RPMI8226 (cell line): ENCODE results near the gene MYLK3.
A peak's percentile ranks its signal among the peaks of the same experiment; 100 is the strongest.

Experiments used
- DNase-seq: peaks from one replicate; pipeline ENCODE4 v3.0.0-alpha.2; 2015

Gene MYLK3

DNA sequence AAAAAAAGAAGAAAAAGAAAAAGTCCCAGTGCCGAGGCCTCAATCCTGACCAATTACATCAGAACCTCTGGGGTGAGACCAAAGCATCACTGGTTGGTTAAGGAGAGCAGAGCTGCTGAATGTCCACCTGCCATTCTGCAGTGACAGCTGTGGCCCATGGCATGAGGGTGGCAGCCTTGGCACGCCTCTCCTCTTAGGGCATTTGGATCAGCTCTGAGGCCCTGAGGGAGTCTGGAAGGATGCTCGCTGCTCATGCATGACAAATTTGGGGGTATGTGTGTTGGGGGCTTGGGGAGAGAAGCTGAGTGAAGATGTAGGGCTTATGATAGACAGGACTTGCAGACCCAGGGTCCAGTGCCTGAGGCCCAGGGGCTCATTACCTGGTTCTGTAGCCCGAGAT is 26.3 kb downstream of the MYLK3 start:
- no peak for DNase-seq

DNA sequence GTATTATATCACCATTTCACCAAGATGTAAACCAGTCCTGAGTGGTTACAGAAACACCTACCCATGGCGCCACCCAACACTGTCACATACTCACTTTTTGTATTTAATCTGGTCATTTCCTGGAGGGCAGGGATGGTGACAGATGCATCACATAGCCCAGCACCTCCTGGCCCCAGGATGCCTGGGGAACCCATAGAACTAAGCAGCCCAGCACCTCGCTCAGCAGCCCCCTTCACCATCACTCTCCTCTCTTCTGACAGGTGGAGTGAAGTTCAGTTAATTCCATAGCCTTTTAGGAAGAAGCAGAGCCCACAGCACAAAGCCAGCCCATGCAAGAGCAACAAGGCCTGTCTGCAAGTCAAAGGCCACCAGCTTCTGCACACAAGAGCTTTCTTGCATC is 27.5 kb downstream of the MYLK3 start:
- DNase-seq, result no peak

DNA sequence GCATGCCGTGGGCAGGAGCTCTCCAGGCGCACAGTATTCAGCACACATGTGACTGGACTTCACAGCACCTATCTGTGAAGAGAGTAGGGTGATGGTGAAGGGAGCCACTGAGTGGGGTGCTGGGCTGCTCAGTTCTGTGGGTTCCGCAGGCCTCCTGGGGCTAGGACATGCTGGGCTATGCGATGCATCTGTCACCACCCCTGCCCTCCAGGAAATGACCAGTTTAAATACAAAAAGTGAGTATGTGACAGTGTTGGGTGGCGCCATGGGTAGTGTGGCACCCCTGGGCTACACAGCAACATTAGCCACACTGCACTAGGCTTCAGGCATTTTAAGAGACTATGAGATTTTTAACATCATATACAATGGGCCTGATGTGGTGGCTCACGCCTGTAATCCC is 28.6 kb downstream of the MYLK3 start:
- DNase-seq, result no peak

DNA sequence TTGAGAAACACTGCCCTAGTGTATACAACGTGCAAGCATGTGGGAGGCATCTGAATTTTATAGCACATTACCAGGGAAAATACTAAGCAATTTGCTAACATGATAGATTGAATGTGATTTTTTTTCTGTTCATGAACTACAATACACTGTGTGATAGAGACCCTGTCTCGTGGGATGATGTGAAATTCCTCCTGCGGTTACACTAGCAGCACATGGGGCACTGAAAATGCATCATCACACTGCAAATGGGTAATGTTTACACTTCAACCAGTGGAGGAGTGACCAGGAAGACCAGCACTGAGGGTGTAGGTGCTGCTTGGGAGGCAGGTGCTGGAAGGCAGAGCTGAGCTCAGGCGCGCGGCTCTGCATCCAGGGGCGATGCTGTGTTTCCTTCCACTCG is 29.9 kb downstream of the MYLK3 start:
- DNase-seq, result no peak

DNA sequence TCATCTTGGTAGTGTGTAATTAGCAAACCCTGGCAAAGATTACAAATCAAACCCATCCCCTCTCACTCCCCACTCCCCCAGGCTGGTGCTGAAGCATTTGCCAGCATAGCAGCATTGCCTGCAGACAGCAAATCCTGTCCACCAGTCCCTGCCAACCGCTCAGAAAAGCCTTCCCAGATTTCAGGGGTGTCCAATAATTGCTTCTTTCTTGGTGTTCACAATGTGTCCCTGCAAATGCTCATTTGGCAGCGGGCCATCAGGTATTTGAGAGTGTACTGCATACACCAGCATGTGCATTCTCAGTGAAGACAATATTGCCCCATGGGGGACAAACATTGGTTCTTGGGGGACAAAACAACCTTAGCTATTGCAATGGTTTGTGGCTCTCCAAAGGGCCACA is 30.5 kb downstream of the MYLK3 start:
- no peak for DNase-seq

DNA sequence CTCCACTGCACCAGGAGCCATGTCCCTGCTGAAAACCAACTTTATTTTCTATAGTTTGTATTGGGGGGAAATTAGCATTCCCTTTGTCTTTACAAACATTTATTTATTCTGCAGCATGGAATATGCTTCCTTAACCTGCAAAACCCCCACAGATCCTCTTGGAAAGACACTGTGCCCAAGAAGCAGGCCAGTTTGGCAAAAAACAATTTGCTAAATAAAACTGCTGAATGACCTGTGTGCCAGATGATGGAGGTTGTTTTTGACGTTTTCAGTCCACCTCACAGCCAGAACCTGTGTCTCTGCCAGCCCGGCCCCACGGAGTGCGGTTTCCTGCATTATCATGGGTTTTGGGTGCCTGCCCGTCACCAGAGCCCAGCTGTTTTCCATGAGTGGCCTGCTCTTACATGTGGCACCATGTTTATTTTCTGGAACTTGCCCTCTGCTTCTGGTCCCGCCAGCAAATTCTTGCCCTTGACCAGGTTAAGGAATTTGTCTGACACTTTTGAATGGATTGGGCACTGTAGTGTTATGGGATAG is 32.3 kb downstream of the MYLK3 start:
- DNase-seq, result peak; percentile 88

DNA sequence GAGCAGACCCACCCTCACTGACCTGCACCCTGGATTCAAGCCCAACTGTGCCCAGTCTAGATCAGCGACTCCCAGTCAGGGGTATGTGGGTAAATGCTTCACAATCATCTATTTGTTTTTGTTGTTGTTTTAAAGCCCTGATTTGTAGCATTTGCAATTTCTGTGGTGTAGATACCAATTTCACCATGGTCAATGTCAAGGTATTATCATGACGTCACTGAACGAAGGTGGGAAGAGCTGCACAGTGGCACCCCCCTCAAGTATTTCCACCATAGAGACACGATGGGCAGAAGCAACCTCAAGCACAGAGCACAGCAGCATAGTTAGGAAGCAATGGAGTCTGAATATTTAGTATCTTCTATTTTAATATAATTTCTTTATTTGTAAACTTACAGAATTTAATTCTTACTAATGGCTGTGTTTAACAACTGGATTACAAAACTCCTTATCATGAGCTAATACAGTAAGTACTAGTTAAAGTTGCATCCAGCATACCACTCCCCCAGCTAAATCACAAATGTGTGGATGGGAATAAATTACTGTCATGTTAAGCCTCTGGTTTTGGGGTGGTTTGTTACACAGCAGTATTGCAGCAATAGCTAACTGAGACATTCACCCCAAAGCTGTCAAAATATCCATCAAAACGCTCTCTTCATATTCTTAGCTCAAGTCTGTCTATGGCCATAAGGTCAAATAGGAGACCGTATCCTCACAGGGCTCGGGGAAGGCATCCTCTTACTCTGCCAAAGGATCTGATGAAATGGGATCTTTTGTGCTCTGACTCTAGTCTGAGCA is 33.1 kb downstream of the MYLK3 start:
- DNase-seq, result no peak

DNA sequence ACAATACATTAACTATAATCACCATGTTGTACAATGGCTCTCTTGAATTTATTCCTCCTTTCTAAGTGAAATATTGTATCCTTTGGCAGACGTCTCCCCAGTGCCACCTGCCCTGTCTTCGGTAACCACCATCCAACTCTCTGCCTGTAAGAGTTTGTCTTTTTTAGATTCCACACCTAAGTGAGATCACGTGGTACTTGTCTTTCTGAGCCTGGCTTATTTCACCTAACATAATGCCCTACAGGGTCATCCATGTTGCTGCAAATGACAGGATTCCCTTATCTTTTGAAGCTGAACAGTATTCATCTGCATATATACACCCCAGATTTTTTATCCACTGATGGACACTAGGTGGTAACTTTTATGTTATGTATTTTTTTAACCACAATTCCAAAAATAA is 34.5 kb downstream of the MYLK3 start:
- DNase-seq, result no peak

DNA sequence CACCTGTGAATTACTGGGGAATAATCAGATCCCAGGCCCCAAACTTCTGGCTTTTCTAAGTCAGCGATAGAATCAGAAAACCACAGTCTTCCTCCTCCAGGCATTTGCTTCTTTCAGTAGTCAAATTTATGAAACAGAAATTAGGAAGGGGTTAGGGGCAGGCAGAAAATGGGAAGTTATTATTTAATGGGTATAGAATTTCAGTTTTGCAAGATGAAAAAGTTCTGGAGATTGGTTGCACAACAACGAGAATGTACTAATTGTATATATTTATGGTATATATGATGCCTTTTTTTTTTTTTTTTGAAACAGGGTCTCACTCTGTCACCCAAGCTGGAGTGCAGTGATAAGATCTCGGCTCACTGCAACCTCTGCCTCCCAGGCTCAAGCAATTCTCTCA is 35.2 kb downstream of the MYLK3 start:
- DNase-seq, result no peak

DNA sequence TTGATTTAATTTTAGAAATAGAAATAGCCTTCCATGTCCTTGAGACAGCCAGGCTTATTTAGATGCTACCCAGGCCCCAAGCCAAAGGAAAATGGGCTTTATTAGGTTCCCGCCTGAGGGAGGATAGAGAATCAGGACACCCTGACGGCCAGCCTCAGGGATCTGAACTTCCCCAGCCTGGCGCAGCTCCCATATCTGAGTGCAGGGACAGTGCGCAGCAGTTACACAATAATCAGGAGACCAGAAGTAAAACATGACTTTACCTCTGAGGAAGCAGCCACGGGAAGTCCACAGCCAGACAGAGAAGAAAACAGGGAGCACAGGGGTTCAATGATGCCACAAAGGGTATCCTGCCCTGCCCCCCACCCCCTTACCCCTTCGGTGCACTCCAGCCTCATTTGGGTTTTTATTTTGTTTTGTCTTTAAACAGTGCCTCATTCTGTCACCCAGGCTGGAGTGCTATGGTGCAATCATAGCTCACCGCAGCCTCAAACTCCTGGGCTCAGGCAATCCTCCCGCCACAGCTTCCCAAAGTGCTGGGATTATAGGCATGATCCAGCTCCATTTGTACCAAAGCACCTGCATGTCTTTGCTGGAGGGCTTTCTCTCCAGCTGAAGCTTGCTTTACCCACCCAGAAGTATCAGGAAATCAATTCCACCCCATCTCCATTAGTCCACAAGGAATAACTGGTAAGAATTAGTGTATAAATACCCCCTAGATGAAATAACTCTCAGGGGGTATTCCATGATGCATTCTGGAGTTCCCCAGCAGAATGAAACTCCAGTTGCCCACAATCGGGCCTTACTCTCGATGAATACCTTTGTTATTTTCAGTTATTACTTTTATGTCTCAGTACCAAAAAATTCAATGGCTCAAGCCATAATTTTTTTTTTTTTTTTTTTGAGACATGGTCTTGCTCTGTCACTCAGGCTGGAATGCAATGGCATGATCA is 36.8 kb downstream of the MYLK3 start:
- DNase-seq, result no peak

DNA sequence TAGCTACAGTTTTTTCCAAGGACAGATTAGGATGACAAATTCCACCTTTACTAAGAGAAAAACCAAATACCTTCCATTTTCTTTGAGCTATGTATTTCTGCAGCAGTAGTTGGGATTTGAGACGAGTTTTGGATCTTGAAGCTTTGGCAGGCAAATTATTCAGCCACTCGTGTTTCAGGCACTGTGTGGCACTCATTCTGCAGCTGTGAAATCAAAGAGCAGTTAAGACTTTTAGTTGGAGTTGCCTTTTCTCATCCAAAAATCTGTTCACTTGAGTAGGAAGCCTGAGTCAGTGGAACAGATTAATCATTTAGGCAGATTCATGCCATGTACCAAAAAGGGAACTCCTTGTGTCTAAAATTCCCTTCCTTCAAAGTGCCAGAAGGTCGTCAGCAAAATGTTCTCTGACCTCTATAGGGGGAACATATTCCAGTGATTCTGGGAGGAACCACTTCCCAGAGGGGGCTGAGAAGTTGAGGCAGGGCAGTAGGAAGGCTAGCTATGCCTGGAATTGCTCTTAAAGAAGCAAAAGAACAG is 38.6 kb downstream of the MYLK3 start:
- no peak for DNase-seq

DNA sequence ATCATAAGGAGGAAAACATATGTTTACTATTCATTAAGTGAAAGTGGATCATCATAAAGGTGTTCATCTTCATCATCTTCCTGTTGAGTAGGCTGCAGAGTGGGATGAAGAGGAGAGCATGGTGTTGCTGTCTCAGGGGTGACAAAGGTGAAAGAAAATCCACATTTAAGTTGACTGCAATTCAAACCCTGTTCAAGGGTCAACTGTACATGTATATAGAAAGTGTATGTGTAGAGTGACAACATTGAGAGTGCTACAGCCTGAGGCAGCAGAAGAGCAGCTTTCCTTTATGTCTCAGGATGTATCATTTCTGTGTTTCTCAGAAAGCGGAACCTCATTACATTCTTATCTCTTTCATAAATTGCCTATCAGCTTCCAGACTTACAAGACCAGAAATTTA is 41.5 kb downstream of the MYLK3 start:
- DNase-seq, result no peak

DNA sequence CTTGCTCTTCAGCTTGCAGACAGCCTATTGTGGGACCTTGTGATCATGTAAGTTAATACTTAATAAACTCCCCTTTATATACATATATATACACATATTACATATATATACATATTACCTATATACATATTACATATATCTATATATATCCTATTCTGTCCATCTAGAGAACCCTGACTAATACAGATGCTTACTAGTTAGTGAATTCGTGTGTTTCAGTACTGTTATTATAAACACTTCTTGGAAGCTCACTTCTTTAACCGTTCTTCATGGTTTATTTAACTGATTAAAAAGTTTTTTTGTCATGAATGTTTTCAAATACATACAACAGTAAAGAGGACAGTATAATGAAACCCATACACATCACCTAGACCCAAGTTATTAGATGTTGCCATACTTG is 46.1 kb downstream of the MYLK3 start:
- no peak for DNase-seq

DNA sequence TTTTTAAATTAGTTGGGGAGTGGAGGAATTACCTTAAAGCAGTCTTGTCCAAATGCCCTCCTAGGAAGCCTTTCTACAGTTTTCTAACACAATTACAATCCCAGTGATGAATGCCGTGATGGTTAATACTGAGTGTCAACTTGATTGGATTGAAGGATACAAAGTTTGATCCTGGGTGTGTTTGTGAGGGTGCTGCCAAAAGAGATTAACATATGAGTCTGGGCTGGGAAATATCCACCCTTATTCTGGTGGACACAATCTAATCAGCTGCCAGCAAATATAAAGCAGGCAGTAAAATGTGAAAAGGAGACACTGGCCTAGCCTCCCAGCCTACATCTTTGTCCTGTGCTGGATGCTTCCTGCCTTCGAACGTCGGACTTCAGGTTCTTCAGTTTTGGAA is 46.5 kb downstream of the MYLK3 start:
- no peak for DNase-seq

DNA sequence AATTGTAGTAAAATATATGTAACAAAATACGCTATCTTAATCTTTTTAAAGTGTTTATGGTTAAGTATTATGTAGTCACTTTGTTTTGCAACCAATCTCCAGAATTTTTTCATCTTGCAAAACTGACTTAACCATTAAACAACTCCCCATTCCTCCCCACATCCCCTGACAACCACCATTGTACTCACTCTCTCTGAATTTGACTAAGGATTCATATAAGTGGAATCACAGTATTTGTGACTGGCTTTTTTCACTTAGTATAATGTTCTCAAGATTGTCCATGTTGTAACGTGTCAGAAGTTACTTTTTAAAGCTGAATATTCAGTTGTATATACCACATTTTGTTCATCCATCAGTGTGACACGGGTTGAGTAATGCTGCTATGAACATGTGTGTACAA is 48.1 kb downstream of the MYLK3 start:
- no peak for DNase-seq

DNA sequence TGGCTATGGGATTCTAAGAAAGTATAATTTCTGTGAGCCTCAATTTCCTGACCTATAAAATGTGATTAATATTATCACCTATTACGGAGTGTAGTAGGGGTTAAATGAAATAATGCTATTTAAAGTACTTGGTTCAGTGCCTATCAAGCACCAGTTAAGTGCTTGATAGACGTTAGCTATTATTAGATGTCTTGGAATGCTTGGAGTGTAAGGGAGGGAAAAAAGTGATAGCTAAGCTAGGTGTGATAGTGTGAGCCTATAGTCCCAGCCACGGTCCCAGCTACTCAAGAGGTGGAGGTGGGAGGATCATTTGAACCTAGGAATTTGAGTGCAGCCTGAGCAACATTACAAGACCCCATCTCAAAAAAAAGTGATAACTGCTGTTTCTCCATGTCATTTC is 51.2 kb downstream of the MYLK3 start:
- no peak for DNase-seq

DNA sequence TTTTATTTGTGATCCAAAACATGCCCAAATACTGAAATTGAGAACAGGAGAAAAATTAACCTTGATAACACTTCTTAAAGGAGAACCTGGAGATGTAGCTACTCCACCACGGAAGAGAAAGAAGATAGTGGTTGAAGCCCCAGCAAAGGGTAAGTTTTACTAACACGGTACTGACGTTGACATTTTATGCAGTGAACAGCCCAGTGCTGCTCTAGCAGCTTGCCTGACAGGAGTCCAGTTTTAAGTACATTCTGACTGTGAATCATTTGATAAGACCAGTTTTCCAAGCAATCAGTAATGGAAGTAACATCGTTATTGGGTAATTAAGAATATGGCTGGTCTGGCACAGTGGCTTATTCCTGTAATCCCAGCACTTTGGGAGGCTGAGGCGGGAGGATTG is 52.2 kb downstream of the MYLK3 start:
- DNase-seq, result no peak

DNA sequence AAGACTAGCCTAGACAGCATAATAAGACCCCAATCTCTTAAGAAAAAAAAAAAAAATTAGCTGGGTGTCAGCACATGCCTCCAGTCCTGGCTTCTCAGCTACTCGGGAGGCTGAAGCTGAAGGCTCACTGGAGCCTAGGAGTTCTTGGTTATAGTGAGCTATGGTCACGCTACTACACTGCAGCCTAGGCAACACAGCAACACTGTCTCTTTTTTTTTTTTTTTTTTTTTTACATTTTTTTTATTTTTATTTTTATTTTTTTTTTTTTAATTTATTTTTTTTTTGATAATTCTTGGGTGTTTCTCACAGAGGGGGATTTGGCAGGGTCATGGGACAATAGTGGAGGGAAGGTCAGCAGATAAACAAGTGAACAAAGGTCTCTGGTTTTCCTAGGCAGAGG is 54.5 kb downstream of the MYLK3 start:
- no peak for DNase-seq

DNA sequence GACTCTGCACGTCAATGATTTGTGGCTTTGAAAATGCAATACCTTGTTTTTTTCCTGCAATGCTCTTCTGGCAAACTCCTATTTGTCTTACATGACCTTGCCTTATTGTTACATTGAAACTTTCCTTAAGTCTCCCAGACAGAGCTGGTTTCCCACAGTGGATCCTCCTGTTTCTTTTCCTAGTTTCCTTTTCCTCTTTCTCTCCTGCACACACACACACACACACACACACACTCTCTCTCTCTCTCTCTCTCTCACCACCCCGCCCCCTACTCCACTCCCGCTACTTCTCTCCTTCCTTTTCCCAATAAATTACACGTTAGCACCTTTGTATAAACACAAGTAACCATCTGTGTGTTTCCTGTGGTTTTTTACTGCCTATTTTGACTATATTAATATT is 56.4 kb downstream of the MYLK3 start:
- DNase-seq, result no peak

DNA sequence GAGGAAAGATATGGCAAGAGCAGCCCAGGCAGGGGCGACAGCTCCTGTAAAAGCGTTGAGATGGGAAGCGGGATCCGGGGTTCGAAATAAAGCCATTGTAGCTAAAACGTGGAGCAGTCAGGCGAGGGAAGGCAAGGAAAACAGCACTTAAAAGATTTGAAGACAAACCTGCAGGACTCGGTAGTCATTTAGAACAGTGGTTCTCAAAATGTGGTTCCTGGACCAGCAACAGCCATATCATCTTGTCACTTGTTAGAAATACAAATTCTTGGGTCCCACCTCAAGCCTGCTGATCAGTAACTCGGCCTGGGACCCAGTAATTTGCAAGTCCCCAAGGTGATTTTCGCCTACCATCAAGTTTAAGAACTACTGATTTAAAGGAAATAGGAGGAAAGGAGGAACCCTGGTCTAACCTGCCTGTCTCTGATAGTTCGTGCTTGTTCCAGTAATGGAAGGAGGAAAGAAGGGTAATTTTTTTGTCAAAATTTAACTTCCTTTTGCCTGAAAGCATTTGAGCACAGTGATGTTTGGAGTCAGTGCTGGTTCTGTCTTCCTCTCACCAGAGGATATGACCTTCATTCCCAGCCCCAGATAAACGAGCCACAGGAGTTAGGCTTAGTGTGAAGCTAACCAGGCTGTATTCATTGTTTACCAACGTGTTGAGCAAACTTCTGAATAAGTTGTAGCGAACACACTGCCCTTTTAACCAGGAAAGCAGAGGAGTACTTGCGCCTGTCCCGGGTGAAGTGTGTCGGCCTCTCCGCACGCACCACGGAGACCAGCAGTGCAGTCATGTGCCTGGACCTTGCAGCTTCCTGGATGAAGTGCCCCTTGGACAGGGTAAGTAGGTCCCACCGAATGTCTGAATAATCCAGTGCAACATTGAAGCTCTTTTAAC is 57.6 kb downstream of the MYLK3 start:
- DNase-seq, result peak; percentile 15

DNA sequence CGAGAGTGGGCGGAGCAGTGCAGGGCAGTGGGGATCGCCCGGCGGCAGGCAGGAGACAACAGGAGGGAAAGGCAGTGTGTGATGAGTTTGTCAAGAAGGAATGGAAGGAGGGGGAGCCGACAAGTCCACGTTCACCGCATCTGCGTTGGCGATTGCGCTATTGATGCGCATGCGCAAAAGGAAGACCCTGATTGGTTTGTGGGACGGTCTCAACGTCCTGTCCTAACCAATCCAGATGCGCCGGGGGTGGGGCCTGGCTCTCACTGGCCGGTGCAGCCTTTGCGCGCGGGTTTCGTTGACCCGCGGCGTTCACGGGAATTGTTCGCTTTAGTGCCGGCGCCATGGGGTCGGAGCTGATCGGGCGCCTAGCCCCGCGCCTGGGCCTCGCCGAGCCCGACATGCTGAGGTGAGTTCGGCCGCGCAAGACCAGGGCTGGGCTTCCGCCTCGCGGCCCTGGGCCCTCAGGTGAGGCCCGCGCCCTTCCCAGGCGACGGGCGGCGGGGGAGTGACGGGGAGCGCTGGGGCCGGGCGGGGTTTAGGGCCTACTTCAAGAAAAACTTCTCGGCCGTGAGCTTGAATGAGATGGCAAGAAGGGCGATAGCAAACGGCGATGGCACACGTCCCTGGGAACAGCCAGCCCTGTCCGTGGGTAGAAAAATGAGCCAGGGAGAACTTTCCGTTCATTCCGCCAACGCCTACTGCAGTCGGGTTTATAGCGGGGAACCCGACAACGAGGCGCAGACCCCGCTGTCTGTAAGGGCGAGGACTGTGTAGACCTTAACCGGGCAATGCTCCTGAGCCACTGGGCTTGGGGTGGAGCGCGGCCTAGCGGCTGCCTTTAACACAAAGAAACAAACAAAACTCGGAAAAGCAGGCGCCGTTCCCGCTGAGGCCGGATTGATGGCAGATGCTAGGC is 58.5 kb downstream of the MYLK3 start, which contains the start of gene ORC6:
ORC6 (plus strand) TSS at position 295 of the 916 bp plus-strand sequence; CDS start at position 342, 47 bp downstream.
- peak; percentile 99 for DNase-seq
